Subcutaneous abdominal adipose tissue (tissue), 5 donors: Measurements from ENCODE around the gene CDAN1.
A peak's percentile ranks its signal among the peaks of the same experiment; 100 is the strongest.

ENCODE experiments used
- H3K27ac ChIP-seq: one replicate; pipeline ENCODE4 v1.7.0; 2013; ENCODE audit warnings: low read depth, mild to moderate bottlenecking, inconsistent platforms, low read length, moderate library complexity
- H3K27me3 ChIP-seq, 5 donors: one replicate each; pipeline ENCODE4 v1.7.0; 2013; ENCODE audit warnings: low read length in 5 of 5, inconsistent platforms in 1 of 5; ENCODE audit not compliant: control insufficient read depth in 5 of 5, insufficient read depth in 4 of 5
- H3K36me3 ChIP-seq, 5 donors: one replicate each; pipeline ENCODE4 v1.7.0; 2013; ENCODE audit warnings: low read length in 5 of 5; ENCODE audit not compliant: control insufficient read depth in 5 of 5, insufficient read depth in 5 of 5
- H3K4me1 ChIP-seq, 5 donors: one replicate each; pipeline ENCODE4 v1.7.0; 2013; ENCODE audit warnings: low read length in 5 of 5, mild to moderate bottlenecking in 3 of 5, moderate library complexity in 1 of 5; ENCODE audit not compliant: control insufficient read depth in 5 of 5, insufficient read depth in 5 of 5
- H3K4me3 ChIP-seq, 5 donors: one replicate each; pipeline ENCODE4 v1.7.0; 2013; ENCODE audit warnings: low read length in 5 of 5, low read depth in 1 of 5
- H3K9ac ChIP-seq, 5 donors: one replicate each; pipeline ENCODE4 v1.7.0; 2013; ENCODE audit warnings: low read length in 5 of 5, mild to moderate bottlenecking in 4 of 5, moderate library complexity in 3 of 5
- H3K9me3 ChIP-seq, 5 donors: one replicate each; pipeline ENCODE4 v1.7.0; 2013; ENCODE audit warnings: low read length in 5 of 5; ENCODE audit not compliant: control insufficient read depth in 5 of 5
- donor health status: healthy.
- donor health status: healthy.
- donor health status: healthy.
- donor health status: healthy.
- donor health status: healthy.

CDAN1 gene

GRCh38 chr15:42735382-42736165 is 1.4 kb downstream of the CDAN1 start:
- peaks cover 3 to 47% (median 34%) of the 10 kb centered on the region in 5 donors for H3K36me3 ChIP-seq
- no peak overlapping the region for H3K27ac ChIP-seq
- H3K9me3 ChIP-seq: no peaks in the 10 kb centered on the region
- H3K4me3 ChIP-seq: peak overlapping the region; percentile 55 to 94 (median 86)
- H3K27me3 ChIP-seq: no peaks in the 10 kb centered on the region
- H3K9ac ChIP-seq: peak overlapping the region in 4 of 5 donors; percentile 67 to 97 (median 80)
- H3K4me1 ChIP-seq: peaks cover 0 to 16% (median 12%) of the 10 kb centered on the region in 5 donors

GRCh38 chr15:42734076-42734672 is 2.8 kb downstream of the CDAN1 start:
- Histone ChIP-seq H3K36me3 (peaks cover 3 to 60% (median 47%) of the 10 kb centered on the region in 5 donors), H3K9ac (no peak overlapping the region), H3K4me1 (peaks cover 0 to 16% (median 12%) of the 10 kb centered on the region in 5 donors), H3K27ac (no peak overlapping the region), H3K4me3 (no peak overlapping the region), H3K9me3 (no peaks in the 10 kb centered on the region), H3K27me3 (no peaks in the 10 kb centered on the region)

- H3K4me1 ChIP-seq: peaks cover 0 to 16% (median 12%) of the 10 kb centered on the region in 5 donors
- H3K36me3 ChIP-seq: peaks cover 3 to 72% (median 58%) of the 10 kb centered on the region in 5 donors
- H3K27ac ChIP-seq: no peak overlapping the region
- no peaks in the 10 kb centered on the region for H3K9me3 ChIP-seq
- no peak overlapping the region for H3K9ac ChIP-seq
- no peaks in the 10 kb centered on the region for H3K27me3 ChIP-seq
- H3K4me3 ChIP-seq: no peak overlapping the region
Observed at GRCh38 chr15:42733027-42733426, 3.9 kb downstream of the CDAN1 start.

- H3K4me1 ChIP-seq: peaks cover 0 to 12% (median 8%) of the 10 kb centered on the region in 5 donors
- H3K36me3 ChIP-seq: peaks cover 3 to 79% (median 66%) of the 10 kb centered on the region in 5 donors
- no peak overlapping the region for H3K4me3 ChIP-seq
- no peak overlapping the region for H3K9ac ChIP-seq
- no peaks in the 10 kb centered on the region for H3K27me3 ChIP-seq
- H3K9me3 ChIP-seq: no peaks in the 10 kb centered on the region
- no peak overlapping the region for H3K27ac ChIP-seq
Observed at GRCh38 chr15:42732095-42732827, 4.7 kb downstream of the CDAN1 start.

DNA sequence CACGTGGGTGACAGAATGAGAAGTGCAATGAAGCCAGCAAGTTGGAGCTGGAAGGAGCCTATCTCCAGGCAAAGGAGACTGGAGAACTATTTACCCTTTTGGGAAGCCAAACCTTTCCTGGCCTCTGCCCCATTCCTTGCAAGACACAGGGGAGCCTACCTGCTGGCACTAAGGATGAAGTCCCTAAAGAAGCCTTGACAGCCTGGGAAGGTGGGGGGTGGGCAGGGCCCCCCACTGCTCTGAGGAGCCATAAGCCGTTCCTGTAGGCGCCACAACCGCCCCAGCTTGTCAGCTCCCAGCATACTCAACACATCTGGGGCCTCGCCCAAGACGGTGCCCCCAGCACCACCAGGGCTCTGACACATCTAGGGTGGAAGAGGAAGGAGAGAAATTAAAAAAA is 5.5 kb downstream of the CDAN1 start:
- Histone ChIP-seq H3K27ac (no peak overlapping the region), H3K4me1 (peaks cover 0 to 10% (median 8%) of the 10 kb centered on the region in 5 donors), H3K9ac (no peak overlapping the region), H3K4me3 (no peak overlapping the region), H3K27me3 (no peaks in the 10 kb centered on the region), H3K36me3 (peaks cover 9 to 87% (median 74%) of the 10 kb centered on the region in 5 donors), H3K9me3 (no peaks in the 10 kb centered on the region)

DNA sequence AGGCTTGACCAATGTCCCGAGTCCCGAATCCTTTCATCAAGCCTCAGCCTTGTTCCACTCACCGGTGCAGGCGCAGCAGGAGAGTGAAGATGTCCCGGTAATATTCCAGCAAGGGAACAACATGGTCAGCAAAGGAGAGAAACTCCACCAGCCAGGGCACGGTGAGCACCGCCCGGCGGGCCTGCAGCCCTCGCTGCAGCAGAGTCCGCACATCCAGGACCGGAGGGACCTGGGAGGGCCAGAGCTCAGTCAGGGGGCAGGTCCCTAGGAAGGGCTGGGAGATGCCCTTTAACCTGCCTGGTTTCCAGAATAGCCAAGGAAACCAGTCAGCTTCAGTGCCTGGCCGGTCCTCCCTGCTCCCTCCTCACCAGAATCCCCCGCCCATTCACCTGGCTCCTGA is 6.4 kb downstream of the CDAN1 start:
- no peak overlapping the region for H3K4me3 ChIP-seq
- H3K9ac ChIP-seq: no peak overlapping the region
- H3K9me3 ChIP-seq: no peaks in the 10 kb centered on the region
- H3K36me3 ChIP-seq: peaks cover 9 to 97% (median 81%) of the 10 kb centered on the region in 5 donors
- H3K27ac ChIP-seq: no peak overlapping the region
- H3K27me3 ChIP-seq: no peaks in the 10 kb centered on the region
- peaks cover 0 to 3% (median under 1%) of the 10 kb centered on the region in 5 donors for H3K4me1 ChIP-seq

GRCh38 chr15:42730135-42730534 is 6.8 kb downstream of the CDAN1 start:
- Histone ChIP-seq H3K27me3 (no peaks in the 10 kb centered on the region), H3K27ac (no peak overlapping the region), H3K4me1 (no peaks in the 10 kb centered on the region), H3K4me3 (no peak overlapping the region), H3K9ac (no peak overlapping the region), H3K9me3 (no peaks in the 10 kb centered on the region), H3K36me3 (peaks cover 9 to 98% (median 85%) of the 10 kb centered on the region in 5 donors)

DNA sequence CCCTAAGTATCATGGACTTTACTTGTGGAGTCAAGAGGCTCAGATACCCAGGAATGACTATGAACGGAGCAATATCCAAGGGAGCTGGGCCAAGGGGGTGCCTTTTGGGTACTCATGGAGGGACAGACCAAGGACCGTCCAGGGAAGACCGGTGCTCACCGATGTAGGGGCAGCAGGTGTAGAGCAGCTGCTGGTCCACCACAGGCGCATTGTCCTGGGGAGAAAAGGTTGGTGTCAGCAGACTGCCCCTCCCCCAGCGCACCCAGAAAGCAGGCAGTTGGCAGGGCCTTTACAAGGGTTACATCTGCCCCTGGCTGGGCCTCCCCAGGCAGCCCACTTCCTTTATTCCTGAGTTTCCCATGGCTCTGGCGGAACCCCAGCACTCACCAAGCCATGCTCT is 7.5 kb downstream of the CDAN1 start:
- no peaks in the 10 kb centered on the region for H3K4me1 ChIP-seq
- no peak overlapping the region for H3K9ac ChIP-seq
- peaks cover 9 to 98% (median 92%) of the 10 kb centered on the region in 5 donors for H3K36me3 ChIP-seq
- no peak overlapping the region for H3K4me3 ChIP-seq
- H3K27ac ChIP-seq: no peak overlapping the region
- H3K27me3 ChIP-seq: no peaks in the 10 kb centered on the region
- H3K9me3 ChIP-seq: no peaks in the 10 kb centered on the region

DNA sequence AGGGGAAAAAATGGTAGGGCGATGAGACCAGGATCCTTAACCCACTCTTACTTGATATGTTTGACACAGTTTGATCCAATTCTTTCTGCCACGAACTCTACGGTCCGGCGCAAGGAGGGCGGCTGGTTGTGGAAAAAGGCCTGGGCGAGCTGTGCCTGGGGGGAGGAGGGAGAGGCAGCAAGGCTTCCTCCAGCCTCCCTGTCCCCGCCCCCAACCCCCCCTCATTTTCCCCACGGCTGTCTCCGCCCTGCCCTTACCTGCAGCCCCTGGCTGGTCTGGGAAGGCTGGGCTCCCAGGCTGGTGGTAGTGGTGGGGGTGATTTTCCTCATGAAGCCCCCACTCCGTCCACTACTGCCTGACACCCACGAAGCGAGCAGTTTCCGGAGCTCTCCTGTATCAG is 8.0 kb downstream of the CDAN1 start:
- H3K27ac ChIP-seq: no peak overlapping the region
- peaks cover 10 to 98% (median 93%) of the 10 kb centered on the region in 5 donors for H3K36me3 ChIP-seq
- H3K4me1 ChIP-seq: no peaks in the 10 kb centered on the region
- no peak overlapping the region for H3K9ac ChIP-seq
- no peaks in the 10 kb centered on the region for H3K9me3 ChIP-seq
- no peaks in the 10 kb centered on the region for H3K27me3 ChIP-seq
- no peak overlapping the region for H3K4me3 ChIP-seq

GRCh38 chr15:42728560-42728959 is 8.4 kb downstream of the CDAN1 start:
- Histone ChIP-seq H3K27ac (no peak overlapping the region), H3K36me3 (peaks cover 11 to 98% (median 92%) of the 10 kb centered on the region in 5 donors), H3K4me3 (no peak overlapping the region), H3K9ac (no peak overlapping the region), H3K9me3 (no peaks in the 10 kb centered on the region), H3K4me1 (no peaks in the 10 kb centered on the region), H3K27me3 (no peaks in the 10 kb centered on the region)
